Ishikawa (cell line): ENCODE data around the gene CNTN2.

Source experiments
- EGR1 ChIP-seq: IDR thresholded peaks from 2 replicates; pipeline ENCODE4 v1.6.1; 2012
- EP300 ChIP-seq: IDR thresholded peaks from 2 replicates; pipeline ENCODE4 v1.6.1; 2012; ENCODE audit warnings: borderline replicate concordance
- FOXM1 ChIP-seq: IDR thresholded peaks from 2 replicates; pipeline ENCODE4 v1.6.1; 2012; ENCODE audit warnings: low read depth, borderline replicate concordance
- REST ChIP-seq: IDR thresholded peaks from 2 replicates; pipeline ENCODE4 v1.6.1; 2012; ENCODE audit warnings: low read depth, mild to moderate bottlenecking

GRCh38 chr1:205030241-205030640 lies 12.8 kb upstream of the CNTN2 start:
- TF ChIP-seq FOXM1 (no peak), EGR1 (no peak), EP300 (no peak), REST (no peak)
